GM12891 (cell line): ENCODE measurements around the gene TREM1.

ENCODE experiments used
- DNase-seq: peaks from one replicate; pipeline ENCODE4 v3.0.0; 2011; ENCODE audit warnings: low spot score; ENCODE audit not compliant: insufficient read length
- FAIRE-seq: peaks from 2 replicates; lab custom pipeline; 2011; peaks lifted over from hg19 to GRCh38; lab: Jason Lieb, UNC
- PAX5 ChIP-seq: IDR thresholded peaks from 2 replicates; pipeline ENCODE4 v1.6.1; 2011; ENCODE audit warnings: low read length, moderate library complexity, mild to moderate bottlenecking; ENCODE audit not compliant: insufficient read depth, severe bottlenecking
- POLR2A ChIP-seq: IDR thresholded peaks from 2 replicates; pipeline ENCODE4 v1.6.1; 2011; ENCODE audit warnings: low read depth, low read length, control low read depth
- POLR2AphosphoS5 ChIP-seq: IDR thresholded peaks from 2 replicates; pipeline ENCODE4 v1.6.1; 2011; ENCODE audit warnings: low read depth, low read length, control low read depth
- POU2F2 ChIP-seq: IDR thresholded peaks from 2 replicates; pipeline ENCODE4 v1.6.1; 2011; ENCODE audit warnings: low read depth, mild to moderate bottlenecking, control low read depth, low read length, moderate library complexity
- SPI1 ChIP-seq: IDR thresholded peaks from 2 replicates; pipeline ENCODE4 v1.6.1; 2011; ENCODE audit warnings: low read depth, low read length, control low read depth
- TAF1 ChIP-seq: IDR thresholded peaks from 2 replicates; pipeline ENCODE4 v1.6.1; 2011; ENCODE audit warnings: low read depth, low read length, control low read depth

Gene TREM1

DNA sequence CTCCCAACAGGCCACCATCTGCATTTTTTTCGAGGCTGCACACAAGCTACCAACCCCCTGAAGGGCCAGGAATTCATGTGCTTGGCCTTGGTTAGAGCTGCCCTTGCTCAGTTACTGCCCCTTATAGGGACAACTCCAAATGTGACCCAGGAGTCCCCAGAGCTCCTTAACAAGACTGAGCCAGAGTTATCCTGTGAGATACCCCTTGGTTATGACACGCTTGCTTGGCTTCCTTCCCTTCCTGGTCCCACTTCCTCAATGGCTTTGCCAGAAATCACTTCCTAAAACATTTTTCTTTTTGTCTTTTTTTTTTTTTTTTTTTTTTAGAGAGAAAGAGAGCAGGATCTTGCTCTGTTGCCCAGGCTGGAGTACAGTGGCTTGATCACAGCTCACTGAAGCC is 8.9 kb downstream of the TREM1 start:
- DNase-seq (no peak), FAIRE-seq (no peak)
- no peak for TF ChIP-seq POU2F2
- TF ChIP-seq PAX5, result no peak
- TF ChIP-seq SPI1, result no peak
- no peak for TF ChIP-seq TAF1
- no peak for TF ChIP-seq POLR2AphosphoS5
- TF ChIP-seq POLR2A, result no peak

DNA sequence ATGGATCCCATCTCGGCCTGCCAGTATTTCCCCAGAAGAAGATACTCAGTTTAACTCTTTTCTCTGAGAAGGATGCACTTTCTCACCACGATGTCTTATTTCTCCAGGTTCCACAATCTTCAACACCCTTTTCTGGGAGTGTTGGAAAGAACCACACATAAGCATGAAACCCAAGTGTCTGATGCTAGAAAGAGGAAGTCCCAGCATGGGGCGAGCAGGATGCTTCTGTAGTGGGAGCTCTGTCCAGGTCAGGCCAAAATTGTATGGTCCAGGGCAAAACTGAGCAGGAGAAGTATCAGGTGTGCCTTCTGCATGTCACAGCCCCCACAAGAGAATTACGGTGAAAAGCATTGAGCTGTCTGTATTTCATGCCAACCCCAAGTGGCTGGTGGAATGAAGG is 11.0 kb downstream of the TREM1 start:
- DNase-seq (no peak), FAIRE-seq (no peak)
- no peak for TF ChIP-seq POLR2AphosphoS5
- no peak for TF ChIP-seq PAX5
- TF ChIP-seq POLR2A, result no peak
- peak; percentile 84 for TF ChIP-seq SPI1

DNA sequence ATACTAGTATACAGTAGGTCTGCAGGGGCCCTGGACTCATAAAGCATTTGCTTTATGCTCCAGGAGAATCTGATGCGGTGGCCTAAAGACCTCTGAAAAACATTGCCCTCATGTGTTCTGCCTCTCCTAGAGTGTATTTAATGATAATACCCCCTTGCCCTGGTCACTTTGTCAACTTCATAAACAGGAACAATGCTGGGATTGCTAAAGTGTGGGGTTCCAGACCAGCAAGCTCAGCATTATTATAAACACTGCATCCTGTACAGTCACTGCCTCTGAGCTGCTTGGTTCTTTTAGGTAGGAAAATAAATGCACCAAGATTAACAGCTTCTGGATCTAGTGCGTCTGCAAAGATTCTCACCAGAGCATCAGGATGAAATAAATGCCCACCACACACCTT is 12.2 kb downstream of the TREM1 start:
- FAIRE-seq (no peak), DNase-seq (no peak)
- TF ChIP-seq POLR2AphosphoS5, result no peak
- no peak for TF ChIP-seq SPI1
- no peak for TF ChIP-seq POU2F2
- no peak for TF ChIP-seq POLR2A

DNA sequence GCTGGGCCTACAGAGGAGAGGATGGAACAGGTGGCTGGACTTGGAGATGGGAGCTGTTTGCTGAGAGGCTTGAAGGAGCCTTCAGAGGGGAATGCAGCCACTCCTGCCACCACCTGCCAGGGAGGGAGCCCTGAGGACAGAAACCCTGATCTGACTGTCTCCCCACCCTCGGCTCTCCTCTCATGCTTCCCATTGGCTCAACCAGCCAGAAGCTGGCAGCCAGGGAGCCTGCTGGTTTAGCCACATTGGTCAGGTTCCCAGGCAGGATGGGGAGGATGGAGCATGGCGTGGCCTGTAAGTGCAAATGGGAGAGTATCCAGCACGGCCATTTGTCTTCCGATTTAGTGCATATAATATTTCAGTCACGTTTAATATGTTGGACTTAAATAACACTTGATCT is 12.8 kb downstream of the TREM1 start:
- no peak for TF ChIP-seq TAF1
- TF ChIP-seq POLR2A, result no peak
- no peak for TF ChIP-seq POLR2AphosphoS5
- no peak for TF ChIP-seq POU2F2
- TF ChIP-seq SPI1, result no peak
- DNase-seq, result no peak
- no peak for FAIRE-seq

DNA sequence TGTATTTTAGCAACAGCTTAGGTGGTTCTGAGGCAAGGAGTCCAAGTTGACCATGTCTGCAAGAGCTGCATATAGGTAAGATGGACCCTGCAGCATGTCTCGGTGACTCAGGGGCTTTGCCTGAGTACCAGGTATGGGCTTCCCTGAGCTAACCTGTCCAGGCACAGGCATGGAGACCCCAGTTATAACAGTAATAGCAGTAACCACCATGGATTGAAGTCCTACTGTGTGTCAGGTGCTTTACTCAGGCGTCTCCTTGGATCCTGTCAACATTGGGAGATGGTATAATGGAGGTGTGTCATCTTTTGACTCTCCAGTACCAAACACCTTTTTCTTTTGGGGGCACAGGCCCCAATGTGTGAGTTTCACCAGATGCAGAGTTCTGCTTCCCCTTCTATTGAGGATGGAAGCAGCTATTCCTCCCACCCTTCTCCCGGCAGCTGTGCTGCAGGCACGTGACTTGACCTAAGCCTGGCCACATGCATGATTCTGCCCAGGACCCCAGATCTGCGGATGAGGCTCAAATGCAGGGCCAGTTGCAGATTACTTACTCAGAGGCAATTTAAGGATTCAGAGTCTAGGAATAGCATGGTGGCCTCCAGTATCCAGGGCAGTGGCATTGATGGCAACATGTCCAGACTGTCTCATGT is 13.8 kb downstream of the TREM1 start:
- DNase-seq (no peak), FAIRE-seq (no peak)
- TF ChIP-seq TAF1 (no peak), POU2F2 (no peak), POLR2A (no peak), POLR2AphosphoS5 (no peak), SPI1 (no peak)

DNA sequence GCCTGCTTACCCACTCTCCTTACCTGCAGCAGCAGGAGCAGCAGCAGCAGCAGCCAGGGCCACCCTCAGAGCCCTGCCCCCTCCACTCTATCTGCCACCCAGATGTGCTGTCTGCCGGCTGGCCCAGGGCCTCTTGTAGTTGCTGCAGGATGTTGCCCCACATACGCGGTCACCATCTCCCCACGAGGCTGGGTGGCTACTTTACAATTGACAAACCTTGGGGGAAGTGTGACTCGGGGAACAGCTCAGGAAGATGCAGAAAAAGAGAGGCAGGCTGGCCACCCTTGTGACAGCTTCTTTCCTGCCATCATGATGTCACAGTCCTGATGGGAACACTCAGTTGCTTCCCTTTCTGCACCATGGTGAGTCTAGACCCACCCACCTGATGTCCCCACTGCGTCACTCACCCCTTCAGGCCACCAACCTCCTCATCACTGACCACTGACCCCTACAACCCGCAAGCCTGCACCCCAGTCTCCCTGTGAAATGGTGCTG is 14.5 kb downstream of the TREM1 start:
- no peak for TF ChIP-seq TAF1
- no peak for TF ChIP-seq POLR2A
- no peak for TF ChIP-seq PAX5
- TF ChIP-seq POLR2AphosphoS5, result no peak
- TF ChIP-seq SPI1, result no peak
- no peak for TF ChIP-seq POU2F2
- DNase-seq (no peak), FAIRE-seq (no peak)

DNA sequence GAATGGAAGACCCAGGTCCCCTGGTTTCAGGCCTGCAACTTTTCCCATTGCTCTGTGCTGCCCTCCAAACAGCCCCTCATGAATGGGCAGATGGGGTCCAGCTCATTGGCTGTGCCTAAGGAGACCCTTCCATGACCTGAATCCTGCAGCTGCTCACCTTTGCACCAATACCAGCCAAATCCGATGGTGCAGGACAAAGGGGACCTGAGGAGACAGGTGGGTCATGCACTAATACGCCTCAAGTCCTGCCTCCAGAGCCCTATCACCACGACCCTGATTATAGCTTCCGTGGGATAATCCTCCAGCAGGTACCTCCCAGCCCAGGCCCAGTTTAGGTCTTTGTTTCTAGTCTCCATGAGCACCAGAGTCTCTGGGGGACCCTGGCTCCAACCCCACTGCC is 16.8 kb downstream of the TREM1 start:
- no peak for DNase-seq
- no peak for FAIRE-seq
- TF ChIP-seq POLR2AphosphoS5 (no peak), SPI1 (no peak), POU2F2 (no peak), PAX5 (no peak), POLR2A (no peak), TAF1 (no peak)

DNA sequence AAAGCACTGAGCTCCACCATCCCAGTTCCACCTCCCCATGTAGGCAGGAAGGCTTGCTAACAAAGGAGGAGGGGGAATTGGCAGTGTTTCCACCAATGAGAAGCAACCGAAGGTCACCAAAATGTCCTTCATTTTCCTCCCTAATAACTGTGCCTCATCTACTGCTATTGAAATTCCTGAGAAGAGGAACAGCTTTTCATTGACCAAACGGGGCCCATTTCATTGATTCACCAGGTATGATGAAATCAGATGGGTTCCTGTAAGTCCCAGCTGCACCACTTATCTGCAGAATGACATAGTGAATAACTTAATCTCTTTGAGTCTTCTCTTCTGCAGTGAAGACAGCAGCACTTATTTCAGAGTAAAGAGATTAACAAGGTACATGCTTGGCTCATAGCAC is 17.3 kb downstream of the TREM1 start:
- FAIRE-seq, result no peak
- TF ChIP-seq PAX5 (no peak), POLR2AphosphoS5 (no peak), TAF1 (no peak), POU2F2 (no peak), SPI1 (no peak), POLR2A (no peak)
- no peak for DNase-seq

DNA sequence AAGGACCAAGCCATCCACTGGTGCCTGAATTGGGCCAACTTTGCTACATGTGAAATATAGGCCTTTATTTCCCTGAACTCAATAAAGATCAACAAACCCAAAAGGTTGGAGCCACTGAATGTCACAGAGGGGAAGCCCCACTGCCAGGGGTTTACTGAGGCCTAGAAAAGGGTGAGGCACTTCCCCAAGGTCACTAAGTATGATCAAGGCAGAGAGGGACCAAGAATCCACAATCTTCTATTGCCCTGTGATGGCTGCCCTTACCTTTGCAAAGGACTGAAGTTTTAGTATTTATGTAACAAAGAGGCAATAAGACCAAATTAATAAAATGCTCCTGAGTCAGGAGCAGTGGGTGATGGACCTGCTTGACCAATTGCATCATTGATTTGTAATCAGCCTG is 18.0 kb downstream of the TREM1 start:
- no peak for FAIRE-seq
- TF ChIP-seq TAF1 (no peak), SPI1 (no peak), POLR2A (no peak), POU2F2 (no peak), PAX5 (no peak), POLR2AphosphoS5 (no peak)

DNA sequence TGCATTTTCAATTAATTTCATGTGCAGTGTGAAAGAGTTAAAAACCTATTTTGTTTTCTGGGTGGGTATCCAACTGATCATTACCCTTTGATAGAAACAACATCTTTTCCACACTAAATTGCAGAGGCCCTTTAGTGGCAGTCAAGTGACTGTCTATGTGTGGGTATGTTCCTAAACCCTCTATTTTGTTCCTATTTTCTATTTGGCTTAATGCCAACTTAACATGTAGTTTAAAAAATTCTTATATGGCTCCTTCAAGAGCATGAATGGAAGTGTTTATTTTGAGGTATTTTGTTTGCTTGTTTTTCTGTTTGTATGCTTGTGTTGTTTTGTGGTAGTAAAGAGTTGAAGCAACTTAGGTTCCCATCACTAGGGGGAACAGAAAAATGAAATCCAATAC is 19.9 kb downstream of the TREM1 start:
- FAIRE-seq (no peak), DNase-seq (no peak)
- TF ChIP-seq POLR2A (no peak), POU2F2 (no peak), POLR2AphosphoS5 (no peak), PAX5 (no peak), SPI1 (no peak), TAF1 (no peak)

More for the DNA sequence above, 18.0 kb downstream of the TREM1 start:
- no peak for DNase-seq

DNA sequence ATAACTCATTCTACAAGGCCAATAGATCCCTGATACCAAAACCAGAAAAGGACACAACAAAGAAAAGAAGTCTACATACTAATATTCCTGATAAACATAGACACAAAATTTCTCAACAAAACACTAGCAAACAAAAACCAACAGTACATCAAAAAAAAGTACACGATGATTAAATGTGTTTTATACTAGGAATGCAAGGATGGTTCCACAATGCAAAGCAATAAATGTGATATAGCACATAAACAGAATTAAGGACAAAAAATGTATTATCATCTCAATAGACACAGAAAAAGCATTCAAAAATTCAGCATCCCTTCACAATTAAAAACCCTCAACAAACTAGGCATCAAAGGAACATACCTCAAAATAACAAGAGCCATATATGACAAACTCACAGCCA is 23.2 kb downstream of the TREM1 start:
- TF ChIP-seq SPI1, result no peak
- no peak for TF ChIP-seq POU2F2
- no peak for TF ChIP-seq TAF1
- TF ChIP-seq PAX5, result no peak
- TF ChIP-seq POLR2AphosphoS5, result no peak
- no peak for TF ChIP-seq POLR2A

More for the DNA sequence above, 23.2 kb downstream of the TREM1 start:
- FAIRE-seq (no peak), DNase-seq (no peak)
